HEK293 (cell line): ENCODE measurements around the gene SHROOM3.

Experiments used
- CTCF ChIA-PET: fragments of 350-600 bp; formaldehyde crosslinking; extraction: SDS; loops from one replicate; lab custom pipeline; 2021; ENCODE audit warnings: antibody characterized with exemption; lab: Yijun Ruan, JAX
- POLR2A ChIA-PET: fragments of 300-600 bp; formaldehyde crosslinking; extraction: SDS; loops from one replicate; lab custom pipeline; 2020; ENCODE audit warnings: antibody characterized with exemption, inconsistent platforms; lab: Yijun Ruan, JAX
- H3K27ac ChIP-seq: fragments of 200-500 bp; sonication (Bioruptor generic); 2 replicates; pipeline ENCODE4 v1.5.1; 2014; ENCODE audit warnings: low read depth, low read length, control low read depth, inconsistent platforms; ENCODE audit errors: extremely low read depth
- H3K36me3 ChIP-seq, 2 experiments: fragments of 200-500 bp in 1 of 2; sonication (Bioruptor generic) in 1 of 2; 1 replicate in 1 of 2; 2 replicates in 1 of 2; pipeline ENCODE4 v1.5.1; 2014 to 2017; ENCODE audit warnings: inconsistent platforms in 2 of 2, low read length in 2 of 2; ENCODE audit not compliant: control insufficient read depth in 2 of 2, insufficient read depth in 1 of 2
- H3K4me1 ChIP-seq: fragments of 200-500 bp; sonication (Bioruptor generic); 2 replicates; pipeline ENCODE4 v1.5.1; 2014; ENCODE audit warnings: mild to moderate bottlenecking, low read length, inconsistent platforms; ENCODE audit not compliant: control insufficient read depth, insufficient read depth
- H3K4me3 ChIP-seq: 2 replicates; pipeline ENCODE4 v1.5.1; 2011; ENCODE audit warnings: low read depth, mild to moderate bottlenecking, control low read depth, low read length, moderate library complexity
- H3K9me3 ChIP-seq: fragments of 200-500 bp; sonication (Bioruptor generic); 2 replicates; pipeline ENCODE4 v1.5.1; 2014; ENCODE audit warnings: low read depth, low read length, inconsistent platforms; ENCODE audit not compliant: control insufficient read depth, insufficient read depth
- FEZF1 ChIP-seq: fragments of 450-650 bp; formaldehyde crosslinking; IDR thresholded peaks from 2 replicates; pipeline ENCODE4 v1.5.1; 2016; ENCODE audit warnings: missing biosample characterization, missing genetic modification characterization
- GLI2 ChIP-seq: fragments of 450-650 bp; formaldehyde crosslinking; IDR thresholded peaks from 2 replicates; pipeline ENCODE4; 2017; ENCODE audit warnings: missing biosample characterization, missing genetic modification characterization, low read depth, borderline replicate concordance
- MZF1 ChIP-seq: fragments of 450-650 bp; formaldehyde crosslinking; IDR thresholded peaks from 2 replicates; pipeline ENCODE4 v1.5.1; 2017; ENCODE audit warnings: missing biosample characterization, missing genetic modification characterization, borderline replicate concordance
- PRDM6 ChIP-seq: fragments of 450-650 bp; formaldehyde crosslinking; IDR thresholded peaks from 2 replicates; pipeline ENCODE4 v1.5.1; 2017; ENCODE audit warnings: missing biosample characterization, missing genetic modification characterization
- SP2 ChIP-seq: fragments of 450-650 bp; formaldehyde crosslinking; IDR thresholded peaks from 2 replicates; pipeline ENCODE4 v1.5.1; 2016; ENCODE audit warnings: missing biosample characterization, missing genetic modification characterization
- ZFHX2 ChIP-seq: fragments of 450-650 bp; formaldehyde crosslinking; conservative IDR thresholded peaks from 2 replicates; pipeline ENCODE4 v1.5.1; 2016; ENCODE audit warnings: missing biosample characterization, missing genetic modification characterization
- ZFP37 ChIP-seq: fragments of 450-650 bp; formaldehyde crosslinking; IDR thresholded peaks from 2 replicates; pipeline ENCODE4 v1.5.1; 2016; ENCODE audit warnings: missing biosample characterization, missing genetic modification characterization
- ZIC2 ChIP-seq: fragments of 450-650 bp; formaldehyde crosslinking; IDR thresholded peaks from 2 replicates; pipeline ENCODE4 v1.5.1; 2016; ENCODE audit warnings: missing biosample characterization, missing genetic modification characterization
- ZNF114 ChIP-seq: fragments of 450-650 bp; formaldehyde crosslinking; IDR thresholded peaks from 2 replicates; pipeline ENCODE4 v1.5.0; 2017; ENCODE audit warnings: missing biosample characterization, missing genetic modification characterization
- ZNF133 ChIP-seq: fragments of 450-650 bp; formaldehyde crosslinking; IDR thresholded peaks from 2 replicates; pipeline ENCODE4 v1.5.1; 2016; ENCODE audit warnings: missing biosample characterization, missing genetic modification characterization
- ZNF48 ChIP-seq: fragments of 450-650 bp; formaldehyde crosslinking; IDR thresholded peaks from 2 replicates; pipeline ENCODE4 v1.5.1; 2016; ENCODE audit warnings: missing biosample characterization, missing genetic modification characterization
- ZNF513 ChIP-seq: fragments of 450-650 bp; IDR thresholded peaks from 2 replicates; pipeline ENCODE4 v1.5.1; 2018; ENCODE audit warnings: missing biosample characterization, missing genetic modification characterization
- ZNF514 ChIP-seq: fragments of 450-650 bp; formaldehyde crosslinking; IDR thresholded peaks from 2 replicates; pipeline ENCODE4 v1.5.1; 2016; ENCODE audit warnings: missing biosample characterization, missing genetic modification characterization
- ZNF518A ChIP-seq: fragments of 450-650 bp; formaldehyde crosslinking; conservative IDR thresholded peaks from 2 replicates; pipeline ENCODE4 v1.5.1; 2016; ENCODE audit warnings: low read depth, missing biosample characterization, missing genetic modification characterization
- ZNF529 ChIP-seq: fragments of 450-650 bp; formaldehyde crosslinking; IDR thresholded peaks from 2 replicates; pipeline ENCODE4 v1.5.1; 2017; ENCODE audit warnings: missing genetic modification characterization, missing biosample characterization; ENCODE audit not compliant: insufficient replicate concordance
- ZNF600 ChIP-seq: fragments of 450-650 bp; formaldehyde crosslinking; IDR thresholded peaks from 2 replicates; pipeline ENCODE4 v1.5.1; 2016; ENCODE audit warnings: missing biosample characterization, missing genetic modification characterization
- ZNF639 ChIP-seq: fragments of 450-650 bp; formaldehyde crosslinking; IDR thresholded peaks from 2 replicates; pipeline ENCODE4 v1.5.1; 2016; ENCODE audit warnings: missing biosample characterization, missing genetic modification characterization
- ZNF768 ChIP-seq: fragments of 450-650 bp; formaldehyde crosslinking; IDR thresholded peaks from 2 replicates; pipeline ENCODE4 v1.5.1; 2018; ENCODE audit warnings: missing biosample characterization, mild to moderate bottlenecking, missing genetic modification characterization
- ZNF830 ChIP-seq: fragments of 450-650 bp; IDR thresholded peaks from 2 replicates; pipeline ENCODE4 v1.5.0; 2018; ENCODE audit warnings: missing biosample characterization, missing genetic modification characterization, low read depth, mild to moderate bottlenecking, moderate library complexity
- ZSCAN30 ChIP-seq: fragments of 450-650 bp; IDR thresholded peaks from 2 replicates; pipeline ENCODE4 v1.5.1; 2018; ENCODE audit warnings: missing biosample characterization, mild to moderate bottlenecking, missing genetic modification characterization, moderate library complexity

The SHROOM3 gene

GRCh38 chr4:76801621-76802235 lies 366.7 kb downstream of the SHROOM3 start:
- CTCF ChIA-PET, result no interaction called here

More at GRCh38 chr4:76801621-76802235, 366.7 kb downstream of the SHROOM3 start:
- Histone ChIP-seq H3K36me3 (no peaks in the 10 kb centered on the region), H3K4me3 (no peak overlapping the region), H3K4me1 (peaks cover 4% of the 10 kb centered on the region; the same call in 1 of the 2 replicates), H3K27ac (no peak overlapping the region), H3K9me3 (no peaks in the 10 kb centered on the region)
- POLR2A ChIA-PET, result no interaction called here
- TF ChIP-seq ZNF529 (tag by site-specific recombination) (no peak), ZNF513 (tag by site-specific recombination) (no peak), ZNF48 (tag by site-specific recombination) (no peak), FEZF1 (no peak), ZNF600 (no peak), ZNF133 (tag by site-specific recombination) (no peak), GLI2 (tag by site-specific recombination) (no peak), ZNF830 (tag by site-specific recombination) (no peak), ZSCAN30 (tag by site-specific recombination) (no peak), ZNF518A (no peak), ZNF768 (no peak), ZNF114 (tag by site-specific recombination) (no peak), ZIC2 (tag by site-specific recombination) (no peak), MZF1 (tag by site-specific recombination) (no peak), ZNF514 (tag by site-specific recombination) (no peak), ZNF639 (tag by site-specific recombination) (no peak), PRDM6 (tag by site-specific recombination) (no peak), ZFHX2 (tag by site-specific recombination) (no peak), ZFP37 (tag by site-specific recombination) (no peak), SP2 (tag by site-specific recombination) (no peak)
